ENCODE results near the gene FBXL3. TPM values are rescaled to one million over a fixed set of nuclear protein-coding genes. Genes with fewer than 3 reads are reported as not detected.

FBXL3 gene, protein sequence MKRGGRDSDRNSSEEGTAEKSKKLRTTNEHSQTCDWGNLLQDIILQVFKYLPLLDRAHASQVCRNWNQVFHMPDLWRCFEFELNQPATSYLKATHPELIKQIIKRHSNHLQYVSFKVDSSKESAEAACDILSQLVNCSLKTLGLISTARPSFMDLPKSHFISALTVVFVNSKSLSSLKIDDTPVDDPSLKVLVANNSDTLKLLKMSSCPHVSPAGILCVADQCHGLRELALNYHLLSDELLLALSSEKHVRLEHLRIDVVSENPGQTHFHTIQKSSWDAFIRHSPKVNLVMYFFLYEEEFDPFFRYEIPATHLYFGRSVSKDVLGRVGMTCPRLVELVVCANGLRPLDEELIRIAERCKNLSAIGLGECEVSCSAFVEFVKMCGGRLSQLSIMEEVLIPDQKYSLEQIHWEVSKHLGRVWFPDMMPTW
- total RNA-seq, result 31.4 and 39.7 TPM in 2 replicates

GRCh38 chr13:77026861-77027621, at the start of gene FBXL3:
Gene FBXL3, minus strand, starts transcription at chr13:77027159. Its CDS starts 5,299 bp downstream, at chr13:77021860.

GRCh38 chr13:76991796-76992547, 35.0 kb downstream of the FBXL3 start, which contains the start of gene CLN5:
Gene CLN5, plus strand, starts transcription at chr13:76992081. Its CDS starts 18 bp downstream, at chr13:76992099.

Other genes with a start within 250 kb of the FBXL3 start
- gene KCTD12, start 140.8 kb downstream of the FBXL3 start, total RNA-seq, result 10.1 and 13.5 TPM in 2 replicates
- not detected in 2 replicates for gene ACOD1, start 78.6 kb downstream of the FBXL3 start, total RNA-seq
- gene CLN5, start 35.1 kb downstream of the FBXL3 start, total RNA-seq, result 31.9 and 32.0 TPM in 2 replicates